DOHH2 (cell line): ENCODE measurements around the gene SYNGAP1.

Experiments
- EZH2phosphoT487 ChIP-seq: fragments of 200-600 bp; sonication (generic); IDR thresholded peaks from 2 replicates; pipeline ENCODE4 v1.6.1; 2017; ENCODE audit warnings: borderline replicate concordance, mild to moderate bottlenecking, antibody characterized with exemption, low read length, moderate library complexity, mixed read lengths
- TF ChIP-seq, protein P1 (sequence below): fragments of 200-600 bp; sonication (generic); IDR thresholded peaks from one replicate; pipeline ENCODE4 v1.5.1; 2014; ENCODE audit warnings: antibody characterized with exemption, mild to moderate bottlenecking, low read depth, low read length; ENCODE audit not compliant: poor library complexity, severe bottlenecking

DNA sequence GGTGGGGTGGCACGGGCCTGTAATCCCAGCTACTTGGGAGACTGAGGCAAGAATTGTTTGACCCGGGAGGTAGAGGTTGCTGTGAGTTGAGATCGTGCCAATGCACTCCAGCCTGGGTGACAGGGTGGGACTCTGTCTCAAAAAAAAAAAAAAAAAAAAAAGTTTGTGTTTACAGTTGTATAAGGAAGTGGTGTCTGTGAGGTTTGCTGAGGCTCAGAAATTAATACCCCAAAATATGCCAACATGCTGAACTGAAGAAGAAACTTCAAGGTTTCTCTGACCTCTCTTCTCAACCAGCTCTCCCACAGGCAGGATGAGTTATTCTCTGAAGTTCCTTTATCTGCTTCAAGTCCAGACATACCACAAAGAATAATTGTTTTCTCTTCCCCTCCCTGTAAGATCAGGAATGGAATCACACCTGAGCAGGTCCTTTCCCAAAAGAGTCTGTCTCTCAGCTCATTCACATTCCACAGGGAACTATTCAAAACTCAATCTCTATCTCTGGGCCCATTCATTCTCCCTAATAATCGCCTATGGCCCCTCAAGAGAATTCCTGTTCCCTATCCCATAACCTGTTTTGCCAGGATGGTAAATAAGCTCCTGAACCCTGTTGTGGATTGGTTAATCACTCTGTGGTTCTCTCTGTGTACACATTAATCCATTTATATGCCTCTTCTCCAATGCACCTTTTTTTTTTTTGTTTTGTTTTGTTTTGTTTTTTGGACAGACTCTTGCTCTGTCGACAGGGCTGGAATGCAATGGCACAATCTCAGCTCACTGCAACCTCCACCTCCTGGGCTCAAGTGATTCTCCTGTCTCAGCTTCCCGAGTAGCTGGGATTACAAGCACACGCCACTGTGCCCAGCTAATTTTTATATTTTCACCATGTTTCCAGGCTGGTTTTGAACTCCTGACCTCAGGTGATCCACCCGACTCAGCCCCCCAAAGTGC, 45.6 kb upstream of the SYNGAP1 start:
- TF ChIP-seq, protein P1, sequence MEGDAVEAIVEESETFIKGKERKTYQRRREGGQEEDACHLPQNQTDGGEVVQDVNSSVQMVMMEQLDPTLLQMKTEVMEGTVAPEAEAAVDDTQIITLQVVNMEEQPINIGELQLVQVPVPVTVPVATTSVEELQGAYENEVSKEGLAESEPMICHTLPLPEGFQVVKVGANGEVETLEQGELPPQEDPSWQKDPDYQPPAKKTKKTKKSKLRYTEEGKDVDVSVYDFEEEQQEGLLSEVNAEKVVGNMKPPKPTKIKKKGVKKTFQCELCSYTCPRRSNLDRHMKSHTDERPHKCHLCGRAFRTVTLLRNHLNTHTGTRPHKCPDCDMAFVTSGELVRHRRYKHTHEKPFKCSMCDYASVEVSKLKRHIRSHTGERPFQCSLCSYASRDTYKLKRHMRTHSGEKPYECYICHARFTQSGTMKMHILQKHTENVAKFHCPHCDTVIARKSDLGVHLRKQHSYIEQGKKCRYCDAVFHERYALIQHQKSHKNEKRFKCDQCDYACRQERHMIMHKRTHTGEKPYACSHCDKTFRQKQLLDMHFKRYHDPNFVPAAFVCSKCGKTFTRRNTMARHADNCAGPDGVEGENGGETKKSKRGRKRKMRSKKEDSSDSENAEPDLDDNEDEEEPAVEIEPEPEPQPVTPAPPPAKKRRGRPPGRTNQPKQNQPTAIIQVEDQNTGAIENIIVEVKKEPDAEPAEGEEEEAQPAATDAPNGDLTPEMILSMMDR, result no peak
- no peak for TF ChIP-seq EZH2phosphoT487
